ENCODE data around the gene DLG2. TPM values are rescaled to one million over a fixed set of nuclear protein-coding genes. Genes with fewer than 3 reads are reported as not detected.

The DLG2 gene
- polyA plus RNA-seq, 4 donors: 12.8 to 14.2 (median 13.7) TPM

DNA sequence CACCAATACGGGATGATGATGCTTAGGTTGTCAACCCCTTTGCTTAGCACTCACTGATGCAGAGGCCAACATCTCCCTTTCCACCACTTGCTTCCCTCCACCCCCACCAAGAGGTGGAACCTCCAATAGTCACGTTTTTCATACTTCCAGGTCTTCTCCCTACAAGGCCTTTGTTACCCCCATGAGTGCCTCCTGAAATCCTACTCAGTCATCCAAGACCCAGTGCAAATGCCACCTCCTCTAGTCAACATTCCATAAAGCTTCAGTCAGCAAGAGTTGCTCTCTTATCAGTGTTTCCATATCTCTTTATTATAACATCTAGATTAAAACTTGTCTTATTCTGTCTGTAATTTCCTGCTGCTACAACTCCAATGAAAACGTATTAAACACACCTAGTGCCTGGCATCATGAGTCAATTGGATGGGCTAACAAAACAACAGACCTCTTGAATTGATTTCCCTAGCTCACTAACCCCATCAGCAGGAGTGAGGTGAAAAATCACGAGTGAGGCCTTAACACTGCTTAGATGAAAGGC lies 1970.3 kb downstream of the DLG2 start:
- DNase-seq (ENCODE audit: low read depth in 4 of 4, low spot score in 3 of 4): no peak

GRCh38 chr11:83655976-83656375 lies 1971.2 kb downstream of the DLG2 start:
- no peak for DNase-seq (ENCODE audit: low read depth in 4 of 4, low spot score in 3 of 4)

DNA sequence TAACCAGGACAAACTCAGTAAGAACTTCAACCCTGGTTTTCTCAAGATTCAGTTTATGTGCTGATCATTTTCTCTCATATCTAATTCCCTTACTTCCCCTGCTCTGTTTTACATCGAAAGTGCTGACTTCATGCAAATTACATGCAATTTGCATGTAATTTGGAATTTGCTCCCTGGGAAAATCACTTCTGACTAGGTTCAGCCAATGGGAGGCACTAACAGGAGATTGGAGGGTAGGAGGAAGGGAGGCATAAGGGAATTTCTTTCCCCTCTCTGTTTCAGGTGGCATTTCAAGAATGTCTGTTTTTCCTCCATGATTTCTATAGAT lies 1977.7 kb downstream of the DLG2 start:
- DNase-seq (ENCODE audit: low read depth in 4 of 4, low spot score in 3 of 4): no peak

- no peak for DNase-seq (ENCODE audit: low read depth in 4 of 4, low spot score in 3 of 4)
Measured at GRCh38 chr11:83648610-83649527, 1978.3 kb downstream of the DLG2 start.

- no peak for DNase-seq (ENCODE audit: low read depth in 4 of 4, low spot score in 3 of 4)
Measured at GRCh38 chr11:83645561-83645960, 1981.6 kb downstream of the DLG2 start.

DNA sequence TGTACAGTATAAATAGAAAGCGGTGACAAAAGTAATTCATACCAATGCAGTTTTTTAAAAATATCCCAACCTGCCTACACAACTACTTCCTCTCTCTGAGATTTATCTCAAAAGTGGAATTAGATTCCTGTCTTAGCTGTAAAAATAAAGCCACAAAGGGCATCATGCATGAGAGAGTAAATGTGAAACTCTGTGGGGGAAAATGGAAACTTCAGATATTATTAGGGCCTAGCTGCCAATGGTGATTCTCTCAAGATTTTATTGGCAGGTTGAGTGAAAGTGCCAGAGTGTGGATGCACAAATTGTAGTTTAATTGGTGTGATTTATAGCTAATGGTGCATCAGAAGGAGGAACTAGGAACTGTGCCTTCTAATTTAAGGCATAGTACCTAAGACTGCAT lies 1984.0 kb downstream of the DLG2 start:
- DNase-seq (ENCODE audit: low read depth in 4 of 4, low spot score in 3 of 4): no peak

DNA sequence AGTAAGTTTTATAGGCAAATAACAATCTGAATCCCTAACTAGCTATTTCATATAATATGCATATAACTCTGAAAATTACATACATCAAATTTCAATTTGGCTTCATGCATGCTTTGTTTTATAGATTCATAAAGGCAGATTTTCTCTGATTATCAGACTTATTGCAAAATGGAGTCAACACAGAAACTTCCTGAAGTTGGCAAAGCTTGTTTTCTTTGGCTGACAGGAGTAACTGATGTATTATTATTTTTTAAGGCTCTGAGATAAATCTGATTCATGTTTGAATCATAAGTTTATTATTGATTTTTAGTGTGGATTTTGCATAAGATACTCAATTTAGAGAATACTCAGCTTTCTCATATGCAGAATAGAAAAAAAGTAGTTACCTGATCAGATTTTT lies 1984.6 kb downstream of the DLG2 start:
- DNase-seq (ENCODE audit: low read depth in 4 of 4, low spot score in 3 of 4): no peak

DNA sequence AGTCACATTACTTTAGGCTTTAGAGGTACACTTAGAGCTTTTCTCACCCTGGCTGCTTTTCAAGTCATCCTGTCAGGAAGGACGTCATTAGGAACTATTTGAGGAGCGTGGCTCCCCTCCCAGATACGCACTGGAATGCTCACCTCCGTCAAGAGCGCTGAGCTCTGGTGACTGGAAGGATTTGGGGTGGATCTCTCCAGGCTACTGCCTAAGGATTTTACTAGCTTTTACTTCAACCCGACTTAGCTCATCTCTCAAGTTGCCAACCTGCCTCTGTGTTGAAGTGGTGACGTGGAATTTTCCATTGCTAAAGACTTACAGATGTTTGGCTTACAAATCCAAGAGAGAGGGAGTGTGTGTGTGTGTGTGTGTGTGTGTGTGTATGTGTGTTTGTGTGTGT lies 1985.6 kb downstream of the DLG2 start:
- DNase-seq (ENCODE audit: low read depth in 4 of 4, low spot score in 3 of 4): no peak

DNA sequence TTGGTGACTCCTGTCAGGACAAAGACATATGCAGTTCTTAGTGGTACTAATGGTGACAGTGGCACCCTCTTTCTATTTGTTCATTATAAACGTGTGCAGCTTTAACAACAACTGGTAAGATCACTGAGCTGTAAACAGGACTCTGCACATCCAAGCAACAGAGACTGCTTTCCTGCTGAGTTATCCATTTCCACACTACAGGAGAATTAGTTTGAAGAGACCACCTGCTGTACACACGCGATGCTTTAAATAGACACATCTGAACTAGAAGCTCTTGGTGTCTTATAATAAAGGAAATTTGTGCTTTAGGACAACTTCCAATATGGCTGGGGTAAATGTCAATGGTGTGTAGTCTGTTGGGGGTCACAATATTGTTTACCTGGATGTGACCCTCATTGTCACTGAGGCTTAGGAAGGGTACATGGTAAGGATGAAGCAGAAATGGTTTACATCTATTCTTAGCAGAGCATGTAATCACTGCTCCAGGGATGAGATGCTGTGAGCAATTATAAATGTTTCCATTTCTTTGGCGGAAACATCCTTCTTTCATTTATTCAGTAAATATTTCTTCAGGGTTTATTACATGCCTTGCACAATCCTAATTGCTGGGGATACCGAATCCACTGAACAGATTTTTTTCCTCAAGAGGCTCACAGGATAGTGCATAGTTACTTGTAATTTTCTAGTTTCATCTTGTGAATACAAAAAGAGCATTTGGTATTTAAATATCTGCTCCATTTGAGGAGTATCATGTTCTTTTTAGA lies 1987.0 kb downstream of the DLG2 start:
- DNase-seq (ENCODE audit: low read depth in 4 of 4, low spot score in 3 of 4): no peak

GRCh38 chr11:83635166-83635565 lies 1992.0 kb downstream of the DLG2 start:
- no peak for DNase-seq (ENCODE audit: low read depth in 4 of 4, low spot score in 3 of 4)

DNA sequence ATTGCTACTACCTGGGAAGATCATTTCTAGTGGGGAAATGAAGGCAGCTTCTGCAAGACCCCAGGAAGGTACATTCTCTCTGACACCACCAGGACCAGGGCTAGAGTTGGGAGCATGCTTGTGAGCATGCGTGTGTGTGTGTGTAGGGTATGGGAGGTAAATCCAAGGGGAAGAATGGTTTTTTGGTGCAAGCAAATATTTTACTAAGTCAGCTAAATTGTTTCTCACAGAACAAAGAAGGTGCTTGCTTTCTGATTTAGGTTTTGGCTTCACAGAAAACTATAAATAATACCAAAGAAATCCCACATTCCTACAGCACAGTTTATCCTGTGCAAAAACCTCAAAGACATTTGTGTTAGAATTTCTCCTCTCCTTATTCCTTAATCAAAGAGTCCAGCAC lies 1996.9 kb downstream of the DLG2 start:
- no peak for DNase-seq (ENCODE audit: low read depth in 4 of 4, low spot score in 3 of 4)

GRCh38 chr11:83629775-83630174 lies 1997.4 kb downstream of the DLG2 start:
- no peak for DNase-seq (ENCODE audit: low read depth in 4 of 4, low spot score in 3 of 4)

DNA sequence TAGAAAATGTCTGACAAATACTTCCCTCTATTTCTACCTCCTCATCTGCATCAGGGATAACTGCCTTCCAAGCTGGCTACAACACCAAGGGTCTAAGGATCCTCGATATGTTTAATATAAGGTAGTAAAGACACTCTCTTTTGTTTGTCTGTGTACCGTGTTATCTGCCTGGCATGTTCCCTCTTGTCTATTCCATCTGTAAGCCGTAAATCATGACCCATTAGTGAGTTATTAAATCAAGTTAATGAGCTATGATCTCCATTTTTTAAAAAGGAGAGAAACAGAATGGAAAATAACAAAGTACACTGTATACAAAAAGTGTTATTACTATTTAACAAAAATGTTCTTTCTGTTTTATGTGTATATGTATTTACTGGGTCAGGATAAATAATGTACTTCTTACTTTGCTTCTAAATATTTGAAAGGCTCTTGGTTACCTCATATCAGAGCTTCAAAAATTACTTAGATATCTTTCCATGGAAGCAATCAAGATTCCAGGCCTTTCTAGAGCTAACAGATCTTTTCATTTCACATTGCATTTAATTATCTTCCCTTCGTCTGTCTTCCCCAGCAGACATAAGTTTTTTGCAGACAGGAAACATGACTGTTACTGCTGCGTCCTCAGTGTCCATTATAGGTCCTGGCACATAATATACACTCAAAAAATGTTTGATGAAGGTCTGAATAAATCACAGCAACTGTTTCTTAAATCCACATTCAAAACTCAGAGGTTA lies 1998.4 kb downstream of the DLG2 start:
- DNase-seq (ENCODE audit: low read depth in 4 of 4, low spot score in 3 of 4): no peak

DNA sequence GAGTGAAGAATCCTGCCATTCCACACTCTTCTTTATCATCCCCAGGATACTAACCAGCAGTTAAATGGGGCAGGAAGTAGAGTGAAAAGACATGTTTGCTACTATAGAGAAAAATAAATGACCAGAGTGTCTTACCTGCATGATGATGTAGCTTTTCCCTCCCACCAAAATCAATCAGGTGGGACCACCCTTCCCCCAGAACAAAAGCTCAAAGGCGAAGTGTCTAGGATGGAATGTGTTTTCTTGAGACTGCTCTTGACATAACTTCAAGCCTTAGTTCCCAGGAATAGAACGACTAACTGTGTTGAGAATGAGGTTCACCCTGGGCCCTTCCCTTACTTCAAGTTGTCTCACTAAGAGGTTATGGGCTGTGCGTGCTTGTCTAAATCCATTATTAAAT lies 2001.8 kb downstream of the DLG2 start:
- DNase-seq (ENCODE audit: low read depth in 4 of 4, low spot score in 3 of 4): no peak

DNA sequence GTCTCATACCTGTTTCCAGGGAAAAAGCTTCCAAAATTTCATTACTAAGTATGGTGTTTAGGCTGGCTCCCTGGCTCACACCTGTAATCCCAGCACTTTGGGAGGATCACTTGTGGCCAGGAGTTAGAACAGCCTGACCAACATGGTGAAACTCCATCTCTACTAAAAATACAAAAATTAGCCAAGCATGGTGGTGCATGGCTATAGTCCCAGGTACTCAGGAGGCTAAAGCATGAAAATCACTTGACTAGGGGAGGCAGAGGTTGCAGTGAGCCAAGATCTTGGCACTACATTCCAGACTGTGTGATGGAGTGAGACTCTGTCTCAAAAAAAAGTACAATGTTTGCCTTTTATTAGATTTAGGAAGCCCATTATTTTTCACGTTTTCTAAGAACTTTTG lies 2009.5 kb downstream of the DLG2 start:
- DNase-seq (ENCODE audit: low read depth in 4 of 4, low spot score in 3 of 4): no peak

- no peak for DNase-seq (ENCODE audit: low read depth in 4 of 4, low spot score in 3 of 4)
Measured at GRCh38 chr11:83613767-83614121, 2013.4 kb downstream of the DLG2 start.

DNA sequence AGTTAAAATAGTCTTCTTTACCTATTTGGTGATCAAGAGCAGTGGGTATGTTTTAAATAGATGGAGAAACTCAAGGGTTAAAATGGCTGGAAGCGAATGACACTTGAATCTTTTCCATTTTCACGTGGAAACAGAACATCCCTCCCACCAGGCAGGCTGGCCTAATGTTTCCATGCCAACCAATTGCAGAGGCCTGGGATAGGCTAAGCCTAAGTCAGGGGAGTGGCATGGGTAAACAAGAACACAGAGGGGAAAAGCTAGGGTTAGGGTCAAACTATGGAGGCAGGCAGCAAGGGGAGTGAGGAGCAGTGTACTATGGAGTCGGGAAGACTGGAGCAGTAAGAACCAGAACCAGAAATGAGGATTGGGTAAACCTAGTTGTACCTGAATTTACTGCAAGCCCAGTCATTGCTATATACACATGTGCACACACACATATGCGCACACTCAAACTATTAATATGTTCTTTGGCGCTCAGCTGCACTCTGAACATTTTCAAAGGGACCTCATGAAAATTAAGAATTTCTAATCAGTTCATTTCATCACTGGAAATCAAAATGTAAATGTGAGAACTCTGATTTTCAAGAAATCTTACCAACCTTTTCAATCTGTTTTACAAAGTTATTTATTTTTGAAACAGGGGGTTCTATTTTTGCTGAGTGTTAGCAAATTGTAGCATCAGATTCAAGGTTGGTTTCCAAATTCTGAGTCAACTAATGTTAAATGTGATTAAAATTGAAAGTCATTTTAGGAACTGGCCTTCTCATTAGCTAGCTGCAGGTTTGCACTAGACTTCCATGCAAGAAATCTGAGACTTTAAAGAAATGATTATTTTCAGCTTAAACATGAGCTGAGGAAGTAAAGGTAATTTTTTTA lies 2014.0 kb downstream of the DLG2 start:
- no peak for DNase-seq (ENCODE audit: low read depth in 4 of 4, low spot score in 3 of 4)

DNA sequence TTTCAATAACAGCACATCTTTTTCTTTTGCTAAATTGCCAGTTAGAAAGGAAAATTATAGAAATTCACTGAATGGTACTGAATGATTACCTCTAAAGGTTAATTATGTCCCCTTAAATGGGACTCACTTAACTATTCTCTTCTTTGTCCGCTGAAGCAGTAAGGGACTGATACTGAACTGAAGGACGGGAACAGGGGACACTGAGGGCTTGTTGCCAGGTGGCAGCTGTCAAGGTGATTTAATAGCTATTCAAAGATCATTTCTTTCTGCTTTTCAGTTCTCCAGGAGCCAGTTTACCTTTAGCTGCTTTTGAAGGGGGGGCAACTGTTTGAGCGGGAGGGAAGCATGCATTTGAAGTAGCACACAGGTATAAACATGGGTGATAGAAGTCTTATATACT lies 2015.5 kb downstream of the DLG2 start:
- no peak for DNase-seq (ENCODE audit: low read depth in 4 of 4, low spot score in 3 of 4)

DNA sequence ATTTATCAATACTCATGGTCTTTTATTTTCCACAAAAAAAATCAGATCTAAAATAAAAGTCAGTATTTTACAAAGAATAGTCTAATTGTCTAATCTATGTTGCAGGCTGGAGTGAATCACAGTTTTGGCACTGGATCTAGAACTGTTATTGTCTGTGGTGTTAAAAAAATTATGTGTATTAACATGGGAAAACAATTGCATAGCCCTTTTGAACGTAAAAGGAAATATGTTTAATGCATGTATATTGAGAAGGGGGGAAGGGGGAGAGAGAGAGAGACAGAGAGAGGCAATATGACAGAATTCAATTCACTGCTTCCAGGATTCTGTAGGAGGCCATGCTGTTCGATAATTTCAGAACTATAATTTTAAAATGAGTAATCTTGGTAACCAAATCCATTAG lies 2016.1 kb downstream of the DLG2 start:
- DNase-seq (ENCODE audit: low read depth in 4 of 4, low spot score in 3 of 4): no peak

- DNase-seq (ENCODE audit: low read depth in 4 of 4, low spot score in 3 of 4): no peak
Measured at GRCh38 chr11:83609191-83609590, 2018.0 kb downstream of the DLG2 start.

Measured in right renal pelvis (tissue), 4 donors.